VCaP (cell line): Measurements from ENCODE around the gene DPPA4.

Experiments
- H3K27ac ChIP-seq: fragments of 450-650 bp; 2 replicates; pipeline ENCODE4 v1.5.1; 2017
- CTCF ChIP-seq: fragments of 450-650 bp; conservative IDR thresholded peaks from 2 replicates; pipeline ENCODE4 v1.5.1; 2017; ENCODE audit warnings: mild to moderate bottlenecking, moderate library complexity

DPPA4 gene

GRCh38 chr3:109336291-109336861 is 970 bp downstream of the DPPA4 start:
- H3K27ac ChIP-seq, result no peak overlapping the region

GRCh38 chr3:109334572-109334971 is 2.8 kb downstream of the DPPA4 start:
- TF ChIP-seq CTCF, result no peak

More at GRCh38 chr3:109336291-109336861, 970 bp downstream of the DPPA4 start:
- no peak for TF ChIP-seq CTCF

GRCh38 chr3:109331692-109332091 is 5.7 kb downstream of the DPPA4 start:
- no peak for TF ChIP-seq CTCF
- H3K27ac ChIP-seq, result no peak overlapping the region

More at GRCh38 chr3:109334572-109334971, 2.8 kb downstream of the DPPA4 start:
- H3K27ac ChIP-seq, result no peak overlapping the region

- no peak for TF ChIP-seq CTCF
- H3K27ac ChIP-seq, result no peak overlapping the region
Observed at GRCh38 chr3:109330405-109330804, 6.9 kb downstream of the DPPA4 start.

GRCh38 chr3:109328202-109328601 is 9.1 kb downstream of the DPPA4 start:
- no peak for TF ChIP-seq CTCF

GRCh38 chr3:109325657-109326056 is 11.7 kb downstream of the DPPA4 start:
- no peak overlapping the region for H3K27ac ChIP-seq
- TF ChIP-seq CTCF, result no peak

More at GRCh38 chr3:109328202-109328601, 9.1 kb downstream of the DPPA4 start:
- no peak overlapping the region for H3K27ac ChIP-seq

- no peak overlapping the region for H3K27ac ChIP-seq
- TF ChIP-seq CTCF, result no peak
Observed at GRCh38 chr3:109325109-109325508, 12.2 kb downstream of the DPPA4 start.
